ENCODE measurements around the gene PLAAT1.

DNA sequence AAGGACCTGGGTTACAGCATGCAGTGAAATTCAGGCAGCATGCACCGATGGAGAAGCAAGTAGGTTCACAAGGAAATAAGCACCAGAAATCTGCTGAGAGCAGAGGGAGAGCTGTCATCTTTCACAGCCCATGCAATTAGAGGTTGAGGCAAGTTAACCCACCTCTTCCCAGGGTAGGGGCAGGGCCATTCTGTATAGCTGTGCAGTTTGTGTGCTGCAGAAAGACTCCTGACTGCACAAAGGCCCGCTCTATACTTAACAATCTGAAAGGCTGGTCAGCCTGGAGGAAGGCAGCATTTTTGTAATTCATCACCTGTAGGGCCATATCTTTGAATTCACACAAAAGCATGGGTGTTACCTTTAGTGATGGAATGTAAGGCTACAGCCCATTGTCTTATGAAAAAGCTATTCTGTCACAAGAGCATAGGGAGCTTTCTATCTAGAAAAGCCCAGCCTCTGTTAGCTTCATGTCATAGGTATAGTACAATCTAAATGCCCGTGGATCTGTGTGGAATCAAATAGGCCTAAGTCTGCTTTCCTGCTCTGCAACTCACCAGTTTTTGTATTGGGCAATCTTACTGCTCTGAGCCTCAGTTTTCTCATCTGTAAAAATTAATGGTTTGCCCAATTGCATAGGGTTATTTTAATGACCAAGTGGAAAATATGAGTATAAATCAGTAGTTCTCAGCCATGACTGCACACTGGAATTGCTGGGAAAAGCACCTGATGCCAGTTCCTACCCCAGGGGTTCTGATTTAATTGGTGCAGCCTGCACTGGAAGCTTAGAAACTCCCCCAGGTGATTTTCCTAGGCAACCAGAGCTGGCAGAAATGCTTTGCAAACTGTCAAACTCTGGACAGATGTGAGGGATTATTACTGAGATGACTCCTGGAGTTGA lies 72.3 kb downstream of the PLAAT1 start:
- TF ChIP-seq CTCF (IDR thresholded peaks at IDR 0.05), result no peak
- no peak for TF ChIP-seq POLR2A (IDR thresholded peaks at IDR 0.05)

Measured in stomach (tissue), 4 donors.